GM15510 (cell line): ENCODE data around the gene RPTOR.

Experiments used
- POLR2A ChIP-seq: IDR thresholded peaks from 3 replicates; pipeline ENCODE4 v1.6.1; 2011; ENCODE audit warnings: borderline replicate concordance; ENCODE audit not compliant: insufficient read length; ENCODE audit errors: extremely low read depth

RPTOR gene

DNA sequence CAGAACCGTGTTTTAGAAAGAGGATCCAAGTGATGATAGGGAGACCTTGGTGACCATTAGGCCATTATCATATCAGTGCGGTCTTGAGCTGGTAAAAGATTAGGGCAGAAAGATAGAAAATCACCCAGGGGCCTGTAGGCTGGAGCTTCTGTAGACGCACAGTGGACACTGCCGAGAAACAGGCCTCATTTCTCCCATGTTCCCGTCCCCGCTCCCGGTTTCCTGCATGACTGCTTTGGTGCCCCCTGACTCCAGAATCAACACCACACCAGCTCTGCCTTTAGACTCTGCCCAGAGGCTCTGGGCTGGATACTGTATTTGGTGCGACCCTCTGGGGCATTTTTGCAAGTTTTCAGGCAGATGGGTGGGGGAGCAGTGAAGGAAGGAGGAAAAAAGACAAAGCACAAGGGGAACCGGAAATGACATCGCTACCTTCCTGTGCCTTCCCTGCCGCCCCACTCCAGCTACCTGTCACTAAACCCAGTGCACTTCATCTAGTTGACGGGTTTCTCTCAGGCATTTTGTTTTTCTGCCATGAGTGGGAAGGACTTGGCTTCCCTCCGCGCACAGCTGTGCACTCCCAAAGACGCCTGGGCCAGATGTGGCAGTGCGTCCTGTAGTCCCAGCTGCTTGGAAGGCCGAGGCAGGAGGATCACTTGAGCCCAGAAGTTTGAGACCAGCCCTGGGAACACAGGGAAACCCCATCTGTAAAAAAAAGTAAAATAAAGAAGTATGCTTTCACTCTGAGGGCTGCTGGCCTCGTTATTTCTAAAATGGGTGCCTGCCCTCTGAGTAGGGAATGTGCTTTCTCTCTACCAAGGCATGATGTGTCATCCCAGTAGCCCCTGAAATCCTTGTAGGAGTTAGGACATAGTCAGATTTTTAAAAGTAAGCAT, 214.1 kb downstream of the RPTOR start:
- TF ChIP-seq POLR2A, result no peak

DNA sequence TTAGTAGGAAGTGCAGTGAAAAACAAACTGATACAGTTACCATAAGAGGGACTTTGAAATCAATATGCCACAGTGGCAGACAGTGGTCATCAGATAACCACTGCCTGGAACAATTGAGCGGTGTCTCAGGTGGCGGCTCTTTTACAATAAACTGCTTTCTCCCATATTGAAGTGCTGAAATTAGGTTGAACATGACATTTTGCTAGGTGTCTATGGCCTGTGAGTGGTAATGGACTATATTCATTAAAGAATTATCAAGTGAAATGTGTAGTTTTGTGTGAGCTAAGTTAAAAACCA, 214.7 kb downstream of the RPTOR start:
- no peak for TF ChIP-seq POLR2A

DNA sequence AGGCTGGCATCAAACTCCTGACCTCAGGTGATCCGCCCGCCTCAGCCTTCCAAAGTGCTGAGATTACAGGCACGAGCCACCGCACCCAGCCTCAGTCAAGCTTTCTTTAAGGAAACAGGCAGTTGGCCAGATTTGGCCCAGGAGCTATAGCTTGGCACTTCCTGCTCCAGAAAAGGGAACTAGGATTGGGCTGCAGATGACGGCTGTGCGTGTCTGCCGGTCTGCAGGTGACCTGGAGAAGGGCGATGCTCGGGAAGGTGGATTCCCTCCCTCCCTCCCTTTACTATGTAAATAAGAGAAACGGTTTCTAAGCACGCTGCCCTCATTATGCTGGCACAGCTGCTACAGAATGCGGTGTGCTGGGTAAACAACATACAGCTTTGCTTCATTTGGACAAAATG, 215.9 kb downstream of the RPTOR start:
- TF ChIP-seq POLR2A, result no peak

DNA sequence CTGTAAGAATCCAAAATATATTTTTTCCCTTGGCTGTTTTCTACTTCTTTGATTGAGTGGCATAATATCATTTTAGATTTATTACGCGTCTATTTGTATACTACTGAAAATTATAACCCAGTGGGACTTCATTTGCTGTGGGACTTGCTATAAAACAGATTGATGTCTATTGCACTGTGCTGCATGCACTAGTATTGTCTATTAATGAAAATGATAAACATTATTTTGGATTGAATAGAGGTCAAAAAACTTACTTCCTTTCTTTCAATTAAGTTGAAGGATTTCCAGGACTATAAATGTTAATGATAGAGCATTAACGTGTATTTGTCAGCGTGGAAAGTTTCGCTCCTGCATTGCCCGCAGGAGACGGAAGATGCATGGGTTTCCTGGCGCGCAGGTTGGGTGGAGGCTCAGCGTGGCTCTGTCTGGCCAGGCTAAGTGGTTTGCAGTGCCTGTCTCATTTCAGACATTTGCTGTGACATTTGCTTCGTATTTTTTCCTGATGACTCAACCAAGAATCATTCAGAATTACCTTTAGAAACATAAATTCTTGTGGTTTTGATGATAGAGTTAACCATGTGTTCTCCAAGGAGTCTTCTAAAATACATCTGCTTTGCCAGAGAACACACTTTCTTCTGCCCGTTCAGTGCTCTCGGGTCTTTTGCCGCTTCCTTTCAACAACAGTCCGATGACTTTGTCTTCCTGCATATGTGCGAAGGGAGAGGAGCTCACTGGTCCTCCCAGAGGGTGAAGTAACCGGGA, 216.7 kb downstream of the RPTOR start:
- TF ChIP-seq POLR2A, result no peak

DNA sequence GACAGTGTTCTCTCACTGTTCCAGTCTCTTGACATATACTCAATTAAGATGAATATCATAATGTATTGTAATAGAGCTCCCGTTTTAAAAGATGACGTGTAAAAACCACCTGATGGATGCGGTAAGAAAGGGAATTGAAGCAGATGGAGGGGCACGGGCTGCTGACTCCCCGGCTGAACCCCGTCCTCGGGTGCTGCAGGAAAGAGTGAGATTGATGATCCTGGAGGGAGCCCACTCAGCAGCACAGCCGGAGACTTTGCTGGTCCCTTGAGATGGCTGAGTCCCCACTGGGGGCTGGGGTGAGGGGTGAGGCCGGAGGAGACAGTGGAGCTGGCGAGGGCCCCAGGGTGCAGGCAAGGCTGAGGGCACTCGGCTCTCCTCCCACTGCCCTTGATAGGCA, 217.4 kb downstream of the RPTOR start:
- TF ChIP-seq POLR2A, result no peak

DNA sequence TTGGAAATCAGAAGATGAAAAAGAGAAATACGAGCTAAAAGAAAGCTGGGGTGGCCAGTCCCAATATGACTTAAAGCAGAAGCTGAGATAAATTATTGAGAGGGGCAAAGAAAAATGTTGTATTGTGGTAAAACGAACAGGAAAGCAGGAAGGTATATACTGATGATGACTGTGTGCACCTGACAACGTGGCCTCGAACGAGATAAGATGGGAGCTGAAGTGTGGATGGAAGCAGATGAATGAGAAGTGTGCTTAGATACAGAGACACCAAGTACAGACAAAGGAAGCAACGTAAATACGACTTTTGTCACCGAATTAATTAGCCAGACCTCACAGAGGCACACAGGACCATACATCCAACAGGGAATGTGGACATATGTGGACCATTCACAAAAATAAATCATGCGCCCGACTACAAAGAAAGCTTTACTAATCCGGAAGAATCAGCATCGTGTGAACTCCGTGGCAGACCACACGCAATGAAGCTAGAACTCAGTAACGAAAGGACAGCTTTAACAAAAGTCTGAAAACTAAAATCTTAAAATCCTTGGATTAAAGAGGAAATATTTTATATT, 218.7 kb downstream of the RPTOR start:
- no peak for TF ChIP-seq POLR2A

DNA sequence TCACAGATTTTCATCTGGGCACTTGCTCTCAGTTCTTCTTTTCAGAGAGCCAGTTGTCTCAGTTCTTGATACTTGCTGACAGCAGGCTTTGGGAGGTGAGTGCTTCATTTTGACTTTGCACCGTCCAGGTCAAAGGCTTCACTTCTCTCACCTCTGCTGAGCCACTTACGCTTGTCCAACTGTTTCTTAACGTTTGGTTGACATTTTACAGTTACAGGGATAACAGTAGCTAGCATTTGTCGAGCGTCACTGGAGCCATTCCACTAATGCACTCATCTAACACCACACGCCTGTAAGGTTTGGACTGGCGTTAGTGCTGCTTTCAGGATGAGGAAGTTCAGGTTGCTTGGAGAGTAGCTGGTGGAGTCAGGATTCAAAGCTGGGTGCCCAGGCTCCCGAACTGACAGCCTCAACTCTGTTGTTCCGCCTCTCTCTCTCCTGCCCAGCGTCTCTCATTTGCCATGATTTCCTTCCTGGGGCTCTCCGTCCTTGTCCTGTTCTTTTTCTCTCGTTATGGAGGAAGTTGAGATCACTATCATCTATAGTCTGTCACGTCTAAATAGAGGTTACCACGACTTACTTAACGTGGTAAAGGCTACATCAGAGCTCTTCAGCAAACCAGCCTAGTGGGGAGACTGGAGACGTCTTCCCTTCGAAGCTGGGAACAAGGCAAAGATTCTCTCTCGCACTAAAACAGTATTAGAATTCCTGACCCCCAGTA, 220.8 kb downstream of the RPTOR start:
- no peak for TF ChIP-seq POLR2A

DNA sequence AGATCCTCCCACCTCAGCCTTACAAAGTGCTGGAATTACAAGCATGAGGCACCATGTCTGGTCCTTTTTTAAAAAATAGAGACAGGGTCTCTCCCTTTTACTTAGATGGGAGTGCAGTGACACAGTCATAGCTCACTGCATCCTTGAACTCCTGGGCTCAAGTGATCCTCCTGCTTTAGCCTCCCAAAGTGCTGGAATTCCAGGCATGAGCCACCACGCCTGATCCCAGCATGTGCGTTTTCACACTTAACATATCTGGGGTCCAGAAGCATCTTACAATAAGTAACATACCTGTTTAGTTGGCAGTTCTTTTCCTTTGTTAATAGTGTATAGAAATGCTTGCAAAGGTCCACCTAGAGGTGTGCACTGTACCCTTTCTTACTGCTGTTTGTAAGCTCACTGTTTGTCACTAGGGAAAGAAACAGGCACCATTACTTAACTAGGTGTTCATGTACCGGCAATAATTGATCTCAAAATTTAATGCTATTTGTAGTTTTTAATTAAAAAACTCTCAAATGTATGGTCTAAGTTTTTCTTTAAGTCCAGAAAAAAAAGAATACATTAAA, 221.7 kb downstream of the RPTOR start:
- TF ChIP-seq POLR2A, result no peak

DNA sequence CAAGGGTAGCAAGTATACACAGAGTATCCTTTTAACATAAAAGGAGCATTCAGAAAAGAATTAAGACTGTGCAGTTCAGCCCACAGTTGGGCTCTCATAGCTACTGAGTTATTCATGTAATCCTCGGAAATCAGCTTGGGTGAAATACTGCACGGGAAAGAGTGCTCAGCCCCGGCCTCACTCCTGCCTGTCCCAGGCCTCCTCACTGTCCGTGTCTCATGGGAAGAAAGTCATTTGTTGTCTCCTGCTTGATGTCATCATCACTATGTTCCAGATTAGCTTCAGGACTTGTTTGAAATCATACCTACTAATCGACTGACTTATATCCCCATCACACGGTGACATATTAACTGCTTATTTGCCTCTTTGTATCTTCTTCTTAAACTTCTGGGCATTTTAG, 223.8 kb downstream of the RPTOR start:
- no peak for TF ChIP-seq POLR2A

DNA sequence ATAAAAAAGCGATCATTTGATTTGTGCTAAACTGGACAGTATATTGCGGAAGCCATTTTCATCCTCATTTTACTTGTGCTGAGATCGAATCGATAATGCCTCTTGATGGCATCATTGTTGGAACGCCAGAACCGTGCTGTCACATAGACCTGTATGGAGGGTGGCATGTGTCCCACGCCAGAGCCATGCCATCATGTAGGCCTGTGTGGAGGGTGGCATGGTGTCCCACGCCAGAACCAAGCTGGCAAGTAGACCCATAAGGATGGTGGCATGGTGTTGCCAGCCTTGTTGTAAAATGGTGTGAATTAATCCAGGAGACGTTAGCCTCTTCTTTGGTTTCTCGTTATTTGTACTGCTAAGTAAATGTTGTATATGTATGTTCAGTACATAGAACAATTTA, 224.3 kb downstream of the RPTOR start:
- no peak for TF ChIP-seq POLR2A

DNA sequence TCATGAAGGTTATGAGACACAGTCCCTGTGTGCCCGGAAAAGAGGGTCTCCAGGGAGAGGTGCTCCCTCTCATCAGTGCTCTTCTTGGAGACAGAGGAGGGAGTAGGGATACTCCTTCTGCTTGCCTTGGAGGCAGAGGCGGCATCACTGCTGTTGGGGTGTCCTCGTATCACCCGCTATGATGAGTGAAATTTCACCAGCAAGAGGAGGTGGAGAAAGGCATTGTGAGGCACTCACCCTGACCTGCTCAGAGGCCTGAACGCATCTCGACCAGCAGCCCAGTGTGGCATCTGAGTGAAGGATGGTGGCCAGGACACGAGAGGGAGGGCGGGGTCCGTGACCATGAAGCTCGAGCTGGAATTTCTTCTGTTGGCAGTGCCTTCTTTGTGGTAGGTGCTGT, 224.9 kb downstream of the RPTOR start:
- no peak for TF ChIP-seq POLR2A

DNA sequence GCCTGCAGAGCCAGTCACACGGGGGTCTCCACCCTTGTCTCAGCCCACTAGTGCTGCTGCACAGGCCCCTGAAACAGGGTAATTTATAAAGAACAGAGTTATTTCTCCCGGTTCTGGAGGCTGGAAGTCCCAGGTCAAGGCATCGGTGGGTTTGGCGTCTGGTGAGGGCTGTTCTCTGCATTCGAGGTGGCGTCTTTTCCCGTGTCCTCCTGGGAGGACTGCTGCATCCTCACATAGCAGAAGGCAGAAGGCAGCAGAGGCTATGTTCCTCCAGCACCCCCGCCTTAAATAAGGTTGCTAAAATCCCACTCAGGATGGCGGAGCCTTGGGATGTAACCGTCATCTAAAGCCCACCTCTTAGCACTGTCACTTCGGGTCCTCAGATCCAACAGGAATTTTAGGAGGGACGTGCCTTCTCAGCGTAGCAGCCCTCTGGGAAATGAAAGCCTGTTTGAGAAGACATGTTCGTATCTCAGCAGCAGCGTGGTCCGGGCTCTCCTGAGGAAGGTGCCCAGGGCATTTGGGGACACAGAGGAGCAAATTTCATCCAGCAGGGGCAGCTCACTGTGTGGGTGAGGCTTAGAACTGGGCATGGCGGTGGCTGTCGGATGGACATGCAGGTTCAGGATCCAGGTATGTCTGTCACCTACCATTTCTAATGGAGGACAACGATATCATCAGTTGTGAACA, 225.4 kb downstream of the RPTOR start:
- no peak for TF ChIP-seq POLR2A

DNA sequence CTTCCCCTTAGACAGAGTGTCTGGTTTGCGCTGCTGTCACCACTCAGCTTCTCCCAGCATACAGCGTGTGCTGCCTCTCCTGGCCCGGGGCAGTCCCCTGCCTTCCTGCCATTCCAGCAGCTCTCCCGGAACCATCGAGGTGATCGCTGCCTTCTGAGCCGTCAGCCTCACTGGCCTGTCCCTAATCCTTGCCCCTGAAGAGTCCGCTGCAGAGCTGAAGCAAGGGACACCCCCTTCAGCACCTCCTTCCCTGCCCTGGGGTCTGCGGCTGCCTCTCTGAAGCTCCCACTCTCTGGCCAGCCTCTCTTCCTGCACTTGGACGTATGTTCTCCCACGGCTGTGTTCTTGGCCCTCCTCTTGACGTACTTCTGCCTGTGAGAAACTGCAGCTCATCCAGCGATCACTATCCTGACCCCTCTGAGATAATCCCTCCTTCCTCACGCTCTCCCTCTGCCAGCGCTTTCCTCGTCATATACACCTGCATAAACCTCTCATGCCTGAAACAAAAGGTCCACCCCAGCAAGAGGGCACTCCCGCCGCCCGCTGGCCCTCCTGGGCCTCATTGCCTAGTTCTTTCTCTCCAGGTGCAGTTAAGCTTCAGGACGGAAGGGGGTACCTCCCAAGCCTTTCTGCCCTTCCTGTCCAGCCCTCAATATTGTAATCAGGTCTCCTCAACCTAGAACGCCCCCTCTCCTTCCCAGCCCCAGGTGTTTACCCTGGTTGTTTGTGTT, 226.4 kb downstream of the RPTOR start:
- TF ChIP-seq POLR2A, result no peak

DNA sequence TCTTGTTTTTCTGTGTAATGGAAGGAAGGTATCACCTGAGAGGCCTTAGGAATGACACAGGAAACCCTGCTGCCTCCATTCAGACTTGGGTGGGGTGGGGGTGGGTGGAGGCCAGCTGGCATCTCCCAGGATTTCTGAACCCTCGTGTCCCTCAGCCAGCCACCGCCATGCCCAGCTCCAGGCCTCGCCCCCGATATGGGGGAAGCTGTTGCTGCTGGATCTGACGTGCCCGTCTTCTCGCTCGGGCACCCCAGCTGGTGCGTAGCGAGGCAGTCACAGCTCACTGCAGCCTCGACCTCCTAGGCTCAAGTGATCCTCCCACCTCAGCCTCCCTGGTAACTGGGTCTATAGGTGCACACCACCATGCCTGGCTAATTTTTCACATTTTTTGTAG, 227.0 kb downstream of the RPTOR start:
- no peak for TF ChIP-seq POLR2A
